ENCODE data around the gene PPFIA3.
A peak's percentile ranks its signal among the peaks of the same experiment; 100 is the strongest.
"Not testable (repeated sequence)": the region's sequence is repeated elsewhere in the genome, so short reads cannot be mapped to it uniquely, and the experiment has no call there.

The PPFIA3 gene

DNA sequence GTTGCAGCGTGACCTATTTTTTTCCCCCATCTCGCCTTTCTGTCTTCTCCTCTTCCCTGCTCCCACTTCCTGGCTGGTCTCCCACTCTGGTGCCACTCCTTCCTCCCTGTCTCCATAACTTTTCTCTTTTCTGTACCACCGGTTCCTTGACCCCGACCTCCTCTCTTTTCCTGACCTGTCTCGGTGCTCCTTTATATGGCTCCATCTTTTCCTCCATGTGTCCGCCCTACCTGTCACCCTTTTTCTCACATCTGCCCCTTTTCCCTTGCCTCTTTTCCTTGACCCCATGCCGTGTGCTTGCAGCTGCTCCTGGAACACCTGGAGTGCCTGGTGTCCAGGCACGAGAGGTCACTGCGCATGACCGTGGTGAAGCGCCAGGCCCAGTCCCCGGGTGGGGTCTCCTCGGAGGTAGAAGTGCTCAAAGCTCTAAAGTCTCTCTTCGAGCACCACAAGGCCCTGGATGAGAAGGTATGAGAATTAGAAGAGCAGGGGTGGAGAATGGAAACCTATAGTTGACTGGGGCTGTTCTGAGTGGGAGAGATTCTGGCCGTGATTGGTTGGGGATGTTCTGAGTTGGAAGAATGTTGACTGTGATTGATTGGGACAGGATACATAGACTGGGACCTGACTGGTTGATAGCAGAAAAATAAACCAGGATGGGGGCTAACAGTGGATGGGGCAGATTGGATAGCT lies 9.3 kb downstream of the PPFIA3 start:
- peaks cover 35% of the 10 kb centered on the region for H3K4me1 Mint-ChIP-seq
- no peaks in the 10 kb centered on the region for H3K9me3 Mint-ChIP-seq
- no peak for DNase-seq
- peak overlapping the region; percentile 86 to 89 for H3K4me3 Mint-ChIP-seq
- ATAC-seq, result no peak
- H3K27ac Mint-ChIP-seq, result peak overlapping the region in 1 of 2 donors; percentile 0
- peaks cover 4% of the 10 kb centered on the region for H3K27me3 Mint-ChIP-seq

DNA sequence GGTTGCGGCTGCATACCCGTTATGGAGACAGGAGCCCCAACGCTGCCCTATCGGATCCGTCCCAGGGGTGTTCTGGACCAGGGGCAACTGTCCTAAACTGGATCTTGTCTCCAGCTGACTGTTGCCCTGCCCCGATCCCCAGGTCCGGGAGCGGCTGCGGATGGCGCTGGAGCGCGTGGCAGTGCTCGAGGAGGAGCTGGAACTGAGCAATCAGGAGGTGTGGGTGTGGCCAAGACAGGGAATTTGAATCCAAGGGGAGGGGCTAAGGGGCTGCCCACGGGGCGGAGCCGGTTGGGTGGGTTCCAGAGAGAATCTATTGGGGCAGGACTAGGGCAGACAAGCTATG lies 9.9 kb downstream of the PPFIA3 start:
- Mint-ChIP-seq H3K27me3 (peaks cover 10% of the 10 kb centered on the region), H3K27ac (no peak overlapping the region), H3K4me1 (peaks cover 40% of the 10 kb centered on the region), H3K4me3 (peak overlapping the region in 1 of 2 donors; percentile 86), H3K9me3 (no peaks in the 10 kb centered on the region)
- ATAC-seq, result no peak
- DNase-seq, result no peak

DNA sequence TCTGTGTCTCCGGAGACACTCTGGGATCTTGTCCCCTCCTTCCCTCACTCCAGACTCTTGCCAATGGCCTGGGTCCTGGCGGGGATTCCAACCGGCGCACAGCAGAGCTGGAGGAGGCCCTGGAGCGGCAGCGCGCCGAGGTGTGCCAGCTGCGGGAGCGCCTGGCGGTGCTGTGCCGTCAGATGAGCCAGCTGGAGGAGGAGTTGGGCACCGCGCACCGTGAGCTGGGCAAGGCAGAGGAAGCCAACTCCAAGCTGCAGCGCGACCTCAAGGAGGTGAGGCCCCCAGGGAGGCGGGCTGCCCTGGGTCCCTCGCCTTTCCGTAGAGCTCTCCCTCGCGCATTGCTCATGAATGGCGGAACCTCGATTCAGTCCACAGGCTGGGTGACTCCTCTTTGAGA lies 11.0 kb downstream of the PPFIA3 start:
- Mint-ChIP-seq H3K27me3 (peaks cover 17% of the 10 kb centered on the region), H3K9me3 (no peaks in the 10 kb centered on the region), H3K4me3 (no peak overlapping the region), H3K4me1 (peaks cover 50% of the 10 kb centered on the region), H3K27ac (no peak overlapping the region)
- DNase-seq (no peak), ATAC-seq (no peak)

- ATAC-seq (peak; percentile 27), DNase-seq (no peak)
- Mint-ChIP-seq H3K4me1 (peaks cover 50% of the 10 kb centered on the region), H3K9me3 (no peaks in the 10 kb centered on the region), H3K4me3 (peak overlapping the region; percentile 51 to 83), H3K27ac (no peak overlapping the region), H3K27me3 (peaks cover 17% of the 10 kb centered on the region)
These were observed 13.7 kb downstream of the PPFIA3 start for GRCh38 chr19:49132974-49133609.

GRCh38 chr19:49133621-49134454 lies 14.5 kb downstream of the PPFIA3 start:
- no peaks in the 10 kb centered on the region for H3K9me3 Mint-ChIP-seq
- peaks cover 43% of the 10 kb centered on the region for H3K4me1 Mint-ChIP-seq
- peak overlapping the region in 1 of 2 donors; percentile 70 for H3K27ac Mint-ChIP-seq
- DNase-seq (peak; percentile 53 to 55), ATAC-seq (peak; percentile 70)
- peaks cover 17% of the 10 kb centered on the region for H3K27me3 Mint-ChIP-seq
- peak overlapping the region; percentile 51 to 83 for H3K4me3 Mint-ChIP-seq

DNA sequence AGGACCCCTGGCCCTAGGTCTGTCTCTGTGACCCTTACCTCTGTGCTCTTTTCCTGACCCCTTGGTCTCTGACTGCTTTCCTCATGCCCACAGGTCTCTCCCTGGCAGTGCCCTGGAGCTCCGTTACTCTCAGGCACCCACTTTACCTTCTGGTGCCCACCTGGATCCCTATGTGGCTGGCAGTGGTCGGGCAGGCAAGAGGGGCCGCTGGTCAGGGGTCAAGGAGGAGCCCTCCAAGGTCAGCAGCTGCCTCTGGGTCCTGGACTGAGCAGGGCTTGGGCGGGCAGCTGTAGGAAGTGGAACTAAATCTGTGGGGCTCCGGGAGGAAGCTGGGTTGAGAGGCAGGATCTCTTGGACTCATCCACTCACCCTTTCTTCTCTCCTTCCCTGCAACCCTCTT lies 16.3 kb downstream of the PPFIA3 start:
- ATAC-seq (no peak), DNase-seq (no peak)
- Mint-ChIP-seq H3K4me3 (no peak overlapping the region), H3K27ac (no peak overlapping the region), H3K4me1 (peaks cover 34% of the 10 kb centered on the region), H3K9me3 (no peaks in the 10 kb centered on the region), H3K27me3 (peaks cover 17% of the 10 kb centered on the region)

- Mint-ChIP-seq H3K9me3 (no peaks in the 10 kb centered on the region), H3K27me3 (peaks cover 17% of the 10 kb centered on the region), H3K4me1 (peaks cover 34% of the 10 kb centered on the region), H3K27ac (no peak overlapping the region), H3K4me3 (no peak overlapping the region)
- ATAC-seq (no peak), DNase-seq (no peak)
These were observed 17.4 kb downstream of the PPFIA3 start for GRCh38 chr19:49136771-49137171.

- ATAC-seq (no peak), DNase-seq (no peak)
- Mint-ChIP-seq H3K27ac (no peak overlapping the region), H3K4me1 (peaks cover 26% of the 10 kb centered on the region), H3K4me3 (no peak overlapping the region), H3K9me3 (no peaks in the 10 kb centered on the region), H3K27me3 (peaks cover 24% of the 10 kb centered on the region)
These were observed 21.6 kb downstream of the PPFIA3 start for GRCh38 chr19:49140951-49141350.

DNA sequence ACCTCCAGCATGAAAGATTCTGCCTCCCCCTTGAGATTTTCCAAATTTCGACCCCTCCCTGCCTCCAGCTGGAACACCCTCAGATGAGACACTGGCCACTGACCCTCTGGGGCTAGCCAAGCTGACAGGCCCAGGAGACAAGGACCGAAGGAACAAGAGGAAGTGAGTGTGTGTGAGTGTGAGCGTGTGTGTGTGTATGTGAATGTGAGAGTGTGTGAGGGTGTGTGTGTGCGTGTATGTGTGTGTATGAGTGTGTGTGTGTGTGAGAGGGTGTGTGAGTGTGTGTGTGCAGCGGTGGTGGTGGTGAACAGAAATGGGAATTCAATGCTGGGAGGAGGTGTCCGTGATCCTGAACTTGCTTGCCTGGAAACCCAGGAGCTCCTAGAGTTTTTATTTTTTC lies 22.0 kb downstream of the PPFIA3 start:
- DNase-seq (no peak), ATAC-seq (no peak)
- H3K27me3 Mint-ChIP-seq, result peaks cover 28% of the 10 kb centered on the region
- H3K27ac Mint-ChIP-seq, result no peak overlapping the region
- peaks cover 27% of the 10 kb centered on the region for H3K4me1 Mint-ChIP-seq
- no peak overlapping the region for H3K4me3 Mint-ChIP-seq
- no peaks in the 10 kb centered on the region for H3K9me3 Mint-ChIP-seq

- H3K4me3 Mint-ChIP-seq, result peak overlapping the region; percentile 89
- no peaks in the 10 kb centered on the region for H3K9me3 Mint-ChIP-seq
- peaks cover 29% of the 10 kb centered on the region for H3K4me1 Mint-ChIP-seq
- DNase-seq, result peak; percentile 72 to 83
- peak; percentile 94 for ATAC-seq
- H3K27ac Mint-ChIP-seq, result peak overlapping the region in 1 of 2 donors; percentile 70
- H3K27me3 Mint-ChIP-seq, result peaks cover 44% of the 10 kb centered on the region
These were observed 23.6 kb downstream of the PPFIA3 start for GRCh38 chr19:49142866-49143335.

DNA sequence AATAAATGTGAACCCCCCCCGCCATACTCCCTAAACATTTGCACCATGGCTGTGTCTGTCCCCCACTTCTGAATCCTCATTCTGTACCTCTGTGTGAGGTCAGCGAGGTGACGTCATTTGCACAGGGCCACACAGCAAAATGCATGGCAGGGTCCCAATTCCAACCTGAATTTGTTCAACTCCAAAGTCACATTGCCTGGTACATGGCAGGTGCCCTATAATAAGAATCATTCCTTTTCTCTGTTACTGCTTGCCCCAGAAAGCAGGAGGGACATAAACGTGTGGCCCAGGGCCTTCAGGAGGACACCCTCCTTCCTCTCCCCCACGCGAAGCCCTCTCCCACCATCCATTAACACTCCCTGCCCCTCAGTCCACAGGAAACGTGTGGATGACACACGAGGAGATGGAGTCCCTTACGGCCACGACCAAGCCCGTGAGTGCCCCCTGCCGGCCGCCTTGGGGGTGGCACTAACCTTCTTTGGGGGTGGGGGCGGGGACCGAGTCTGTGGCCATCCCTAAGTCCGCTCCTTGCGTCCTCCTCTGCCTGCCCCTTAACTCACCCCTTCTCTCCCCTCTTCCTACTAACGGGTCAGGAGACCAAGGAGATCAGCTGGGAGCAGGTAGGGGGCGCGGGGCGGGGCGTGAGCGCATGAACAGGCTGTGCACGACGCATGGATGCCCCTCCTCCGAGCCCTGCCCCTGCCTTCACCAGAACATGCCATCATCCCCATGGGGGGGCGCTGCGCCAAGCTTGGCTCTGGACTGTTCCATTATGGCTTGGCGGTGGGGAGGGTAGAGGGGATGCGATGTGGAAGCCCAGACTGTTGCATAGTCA lies 26.4 kb downstream of the PPFIA3 start:
- H3K27ac Mint-ChIP-seq, result no peak overlapping the region
- DNase-seq, result peak; percentile 81
- H3K4me3 Mint-ChIP-seq, result peak overlapping the region; percentile 47 to 77

GRCh38 chr19:49146408-49146770 lies 27.0 kb downstream of the PPFIA3 start:
- H3K9me3 Mint-ChIP-seq, H3K27ac Mint-ChIP-seq, DNase-seq, ATAC-seq: not testable (repeated sequence)
- peak overlapping the region; percentile 47 to 77 for H3K4me3 Mint-ChIP-seq
- H3K27me3 Mint-ChIP-seq, result peaks cover 79% of the 10 kb centered on the region
- H3K4me1 Mint-ChIP-seq, result peaks cover 60% of the 10 kb centered on the region

More for the DNA sequence above, 26.4 kb downstream of the PPFIA3 start:
- peak; percentile 70 for ATAC-seq
- peaks cover 73% of the 10 kb centered on the region for H3K27me3 Mint-ChIP-seq
- H3K9me3 Mint-ChIP-seq, result no peaks in the 10 kb centered on the region
- H3K4me1 Mint-ChIP-seq, result peaks cover 54% of the 10 kb centered on the region

- DNase-seq (no peak), ATAC-seq (no peak)
- H3K4me1 Mint-ChIP-seq, result peaks cover 53% of the 10 kb centered on the region
- no peak overlapping the region for H3K27ac Mint-ChIP-seq
- H3K9me3 Mint-ChIP-seq, result no peaks in the 10 kb centered on the region
- H3K27me3 Mint-ChIP-seq, result peaks cover 83% of the 10 kb centered on the region
- H3K4me3 Mint-ChIP-seq, result peak overlapping the region; percentile 55 to 69
These were observed 28.8 kb downstream of the PPFIA3 start for GRCh38 chr19:49148044-49148682.

DNA sequence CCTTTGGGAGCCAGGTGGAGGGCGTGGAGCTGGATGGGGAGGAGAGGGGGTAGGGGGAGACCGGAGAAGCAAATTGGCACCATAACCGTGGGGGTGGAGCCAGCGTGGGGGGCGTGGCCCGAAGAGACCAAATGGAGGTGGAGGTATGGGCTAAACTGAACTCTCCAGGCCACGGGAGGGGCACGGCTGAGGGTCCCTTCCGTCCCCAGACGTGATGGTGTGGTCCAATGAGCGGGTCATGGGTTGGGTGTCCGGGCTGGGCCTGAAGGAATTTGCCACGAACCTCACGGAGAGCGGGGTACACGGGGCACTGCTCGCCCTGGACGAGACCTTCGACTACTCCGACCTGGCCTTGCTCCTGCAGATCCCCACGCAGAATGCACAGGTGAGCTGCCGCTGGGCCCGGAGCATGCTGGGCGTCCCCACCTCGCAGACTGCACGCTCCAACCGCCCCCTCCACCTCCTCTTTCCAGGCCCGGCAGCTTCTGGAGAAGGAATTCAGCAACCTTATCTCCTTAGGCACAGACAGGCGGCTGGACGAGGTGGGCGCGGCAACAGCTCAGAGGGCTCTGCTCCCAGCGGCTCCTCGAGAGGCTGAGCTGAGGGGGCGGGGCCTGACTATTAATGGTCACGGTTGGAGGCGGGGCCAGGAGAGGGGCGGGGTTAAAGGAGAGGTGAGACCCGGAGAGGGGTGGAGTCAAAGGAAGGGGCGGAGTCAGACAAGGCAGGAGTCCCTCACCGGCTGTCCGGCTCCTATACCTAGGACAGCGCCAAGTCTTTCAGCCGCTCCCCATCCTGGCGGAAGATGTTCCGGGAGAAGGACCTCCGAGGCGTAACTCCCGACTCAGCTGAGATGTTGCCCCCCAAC lies 29.7 kb downstream of the PPFIA3 start:
- Mint-ChIP-seq H3K4me1 (peaks cover 50% of the 10 kb centered on the region), H3K4me3 (peak overlapping the region; percentile 84 to 92), H3K9me3 (peaks cover 0 to 4% of the 10 kb centered on the region in 2 donors), H3K27me3 (peaks cover 89% of the 10 kb centered on the region), H3K27ac (peak overlapping the region in 1 of 2 donors; percentile 59)
- ATAC-seq (peak; percentile 51), DNase-seq (peak; percentile 86 to 87)
